Esophagus (tissue), 2 donors: ENCODE results near the gene LRRC66. TPM values are rescaled to one million over a fixed set of nuclear protein-coding genes. Genes with fewer than 3 reads are reported as not detected.
A peak's percentile ranks its signal among the peaks of the same experiment; 100 is the strongest.

Experiments used
- H3K27ac ChIP-seq, 2 donors: one replicate each; pipeline ENCODE4 v1.5.1; 2013; ENCODE audit warnings: low read depth in 2 of 2, mild to moderate bottlenecking in 2 of 2, inconsistent platforms in 1 of 2, low read length in 1 of 2, moderate library complexity in 1 of 2
- H3K27me3 ChIP-seq, 2 donors: one replicate each; pipeline ENCODE4 v1.6.1; 2013; ENCODE audit warnings: low read length in 2 of 2, control low read depth in 1 of 2, mild to moderate bottlenecking in 1 of 2; ENCODE audit not compliant: insufficient read depth in 2 of 2, control insufficient read depth in 1 of 2
- H3K36me3 ChIP-seq, 2 donors: one replicate each; pipeline ENCODE4 v1.6.1; 2013; ENCODE audit warnings: low read length in 1 of 2; ENCODE audit not compliant: control insufficient read depth in 2 of 2, insufficient read depth in 2 of 2
- H3K4me1 ChIP-seq, 2 donors: one replicate each; pipeline ENCODE4 v1.6.1; 2013; ENCODE audit warnings: low read length in 1 of 2; ENCODE audit not compliant: control insufficient read depth in 2 of 2, insufficient read depth in 2 of 2
- H3K4me3 ChIP-seq, 2 donors: one replicate each; pipeline ENCODE4 v1.5.1; 2013; ENCODE audit warnings: low read length in 2 of 2, mild to moderate bottlenecking in 2 of 2, low read depth in 1 of 2, moderate library complexity in 1 of 2
- H3K9me3 ChIP-seq, 2 donors: one replicate each; pipeline ENCODE4 v1.6.1; 2013; ENCODE audit warnings: mild to moderate bottlenecking in 2 of 2, low read depth in 1 of 2, low read length in 1 of 2, moderate library complexity in 1 of 2; ENCODE audit not compliant: control insufficient read depth in 2 of 2, insufficient read depth in 1 of 2
- WGBS, 2 donors: extraction: QIAGEN DNeasy Blood & Tissue Kit; methylation state at CpG; one replicate each; pipeline ENCODE4 v1.1.7; 2013; 5-methylcytosine and 5-hydroxymethylcytosine counted together
- polyA plus RNA-seq, 2 donors: library from polyadenylated mRNA; stranded (reverse); fragments of 200-250 nt; gene quantifications; one replicate each; pipeline ENCODE4 v1.2.3, GENCODE V29; 2013
- donor health status: healthy with polysubstance abuse.
- donor health status: Bipolar disorder and iron deficiency.

The LRRC66 gene
- polyA plus RNA-seq: under 1 TPM; 0.11 to 0.12 TPM

DNA sequence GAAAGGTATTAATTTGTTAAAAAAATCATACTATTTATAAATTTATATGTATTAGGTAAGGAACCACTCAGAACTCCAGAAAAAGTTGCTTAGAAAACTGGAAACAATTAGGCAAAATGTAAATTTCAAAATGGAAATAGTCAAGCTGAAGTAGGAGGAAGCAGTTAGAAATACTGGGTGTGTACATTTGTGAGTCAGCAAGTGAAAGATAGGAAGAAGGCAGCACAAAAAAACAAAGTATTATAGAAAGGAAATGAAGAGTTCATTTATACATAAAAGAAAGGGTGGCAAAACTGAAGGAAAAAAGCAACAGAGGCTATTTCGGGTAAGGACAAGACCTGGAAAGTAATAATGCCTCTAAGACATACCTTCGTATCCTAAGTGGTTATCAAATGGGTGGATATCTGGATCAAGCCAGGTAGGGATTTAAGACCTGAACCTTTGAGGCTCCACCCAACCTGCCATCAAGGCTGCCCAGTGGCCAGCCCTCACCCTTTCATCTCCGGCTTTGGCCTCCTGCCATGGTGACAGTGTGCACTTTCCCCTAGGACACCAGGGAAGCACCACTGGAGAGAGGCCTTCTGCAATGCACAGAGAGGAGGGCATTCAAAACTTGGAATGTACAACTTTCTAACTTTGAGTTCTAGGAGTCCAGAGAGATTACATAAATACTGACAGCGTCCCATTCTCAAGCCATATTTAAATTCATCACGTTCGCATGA, at the start of gene LRRC66:
LRRC66 (minus strand) TSS at position 428 of the 722 bp plus-strand sequence. CDS start 2,750 bp downstream, outside the sequence.
- H3K4me3 ChIP-seq: no peak within 1 kb of the TSS
- H3K36me3 ChIP-seq: peaks cover 0 to 2% of the 10 kb centered on the region in 2 donors
- H3K9me3 ChIP-seq: no peaks in the 10 kb centered on the region
- H3K27me3 ChIP-seq: no peaks in the 10 kb centered on the region
- WGBS, 2 donors: 79 to 83% methylated on average over 6 of the region's 6 CpGs
- no peaks in the 10 kb centered on the region for H3K4me1 ChIP-seq
- H3K27ac ChIP-seq: no peak within 1 kb of the TSS

- Histone ChIP-seq H3K9me3 (no peaks in the 10 kb centered on the region), H3K4me3 (no peak overlapping the region), H3K27ac (no peak overlapping the region), H3K36me3 (no peaks in the 10 kb centered on the region), H3K4me1 (no peaks in the 10 kb centered on the region), H3K27me3 (no peaks in the 10 kb centered on the region)
- WGBS, 2 donors: 77% methylated on average over 1 of the region's 1 CpG
Observed at GRCh38 chr4:52069571-52069970, 49.4 kb upstream of the LRRC66 start.

DNA sequence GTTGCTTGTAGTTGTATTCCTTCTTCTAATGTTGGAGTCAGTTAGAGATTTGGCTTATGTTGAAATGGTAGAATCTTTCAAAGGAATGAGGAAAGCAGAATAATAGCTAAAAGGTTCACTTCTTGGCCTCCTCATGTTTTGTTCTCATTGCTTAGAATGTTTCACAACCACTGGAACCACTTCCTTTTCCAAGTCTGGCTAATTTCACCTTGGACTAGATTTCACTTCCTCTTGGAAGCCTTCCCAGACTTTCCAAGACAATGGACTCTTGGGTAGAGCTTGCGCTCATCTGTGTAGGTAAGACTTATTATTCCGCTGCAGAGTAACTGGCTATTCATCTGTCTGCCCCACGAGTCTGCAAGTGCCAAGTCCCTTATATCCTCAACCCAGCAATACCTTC, 39.2 kb upstream of the LRRC66 start:
- no peaks in the 10 kb centered on the region for H3K9me3 ChIP-seq
- WGBS, 2 donors: 46 to 51% methylated on average over 3 of the region's 3 CpGs
- H3K27me3 ChIP-seq: no peaks in the 10 kb centered on the region
- no peaks in the 10 kb centered on the region for H3K36me3 ChIP-seq
- peak overlapping the region in 1 of 2 donors; percentile 31 for H3K27ac ChIP-seq
- H3K4me1 ChIP-seq: peaks cover 3 to 4% of the 10 kb centered on the region in 2 donors
- H3K4me3 ChIP-seq: no peak overlapping the region

DNA sequence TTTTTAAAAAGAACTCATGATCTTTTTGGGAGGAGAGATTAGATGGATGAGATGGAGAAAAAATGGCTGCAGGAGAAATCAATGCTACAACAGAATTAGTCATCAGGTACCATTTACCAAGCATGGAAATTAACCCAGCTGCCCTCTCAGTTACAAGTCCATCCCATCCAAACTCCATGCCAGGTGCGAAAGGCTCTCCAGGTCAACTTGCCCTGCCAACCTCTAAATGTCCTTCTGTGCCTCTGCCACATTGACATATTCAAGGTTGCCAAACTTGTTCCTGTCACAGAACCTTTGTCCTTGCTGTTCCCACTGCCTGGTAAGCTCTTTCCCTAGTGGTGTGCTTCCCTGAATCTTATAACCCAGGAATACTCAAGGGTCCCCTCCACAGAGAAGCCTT, 38.1 kb upstream of the LRRC66 start:
- WGBS, 2 donors: 88 to 98% methylated on average over 1 of the region's 1 CpG
- no peak overlapping the region for H3K27ac ChIP-seq
- no peaks in the 10 kb centered on the region for H3K9me3 ChIP-seq
- no peak overlapping the region for H3K4me3 ChIP-seq
- H3K4me1 ChIP-seq: peaks cover 3 to 4% of the 10 kb centered on the region in 2 donors
- no peaks in the 10 kb centered on the region for H3K27me3 ChIP-seq
- no peaks in the 10 kb centered on the region for H3K36me3 ChIP-seq

DNA sequence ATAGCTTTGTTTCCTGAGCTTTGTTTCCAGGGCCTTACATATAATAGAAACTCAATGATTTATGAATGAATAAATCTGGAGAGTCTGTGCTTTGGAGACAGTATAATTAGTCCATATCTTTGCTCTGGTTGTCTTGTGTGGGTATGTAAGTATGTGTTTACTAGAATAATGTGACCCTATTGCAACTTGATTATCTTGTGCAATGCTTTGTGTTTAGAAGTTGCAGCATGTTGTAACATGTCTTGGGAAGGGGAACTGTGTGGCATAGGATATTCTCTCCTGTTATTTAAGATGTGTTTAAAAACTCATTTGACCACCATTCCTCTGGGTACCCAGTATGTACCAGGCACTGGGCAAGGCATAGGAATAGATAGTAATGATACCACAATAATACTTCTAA, 37.0 kb upstream of the LRRC66 start:
- H3K9me3 ChIP-seq: no peaks in the 10 kb centered on the region
- H3K36me3 ChIP-seq: no peaks in the 10 kb centered on the region
- H3K27ac ChIP-seq: no peak overlapping the region
- H3K4me1 ChIP-seq: peaks cover 3 to 4% of the 10 kb centered on the region in 2 donors
- no peaks in the 10 kb centered on the region for H3K27me3 ChIP-seq
- no peak overlapping the region for H3K4me3 ChIP-seq

GRCh38 chr4:52054254-52054653, 34.1 kb upstream of the LRRC66 start:
- H3K27ac ChIP-seq: no peak overlapping the region
- H3K4me1 ChIP-seq: peaks cover 3 to 4% of the 10 kb centered on the region in 2 donors
- no peaks in the 10 kb centered on the region for H3K9me3 ChIP-seq
- WGBS, 2 donors: 90 to 96% methylated on average over 3 of the region's 3 CpGs
- H3K4me3 ChIP-seq: no peak overlapping the region
- no peaks in the 10 kb centered on the region for H3K36me3 ChIP-seq
- H3K27me3 ChIP-seq: no peaks in the 10 kb centered on the region

DNA sequence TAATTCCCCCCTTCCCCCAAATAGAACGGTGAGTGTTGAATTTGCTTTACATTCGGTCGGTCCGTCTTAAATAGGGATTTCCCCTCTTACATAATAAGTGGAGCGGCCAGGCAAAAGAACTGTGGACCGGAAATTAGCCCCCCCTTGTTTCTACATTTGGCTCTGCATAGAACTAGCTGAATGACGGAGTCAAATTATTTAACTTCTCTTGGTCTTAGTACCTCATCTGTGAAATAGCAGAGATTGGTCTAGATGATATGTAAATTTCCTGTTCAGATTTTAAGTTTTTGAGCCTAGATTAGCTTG, 32.3 kb upstream of the LRRC66 start:
- WGBS, 2 donors: 13 to 24% methylated on average over 7 of the region's 7 CpGs
- Histone ChIP-seq H3K4me3 (peak overlapping the region; percentile 66 to 84), H3K4me1 (no peaks in the 10 kb centered on the region), H3K9me3 (no peaks in the 10 kb centered on the region), H3K36me3 (no peaks in the 10 kb centered on the region), H3K27ac (no peak overlapping the region), H3K27me3 (no peaks in the 10 kb centered on the region)

GRCh38 chr4:52051615-52052474, 31.7 kb upstream of the LRRC66 start:
- no peaks in the 10 kb centered on the region for H3K4me1 ChIP-seq
- 4 to 7% methylated on average over 46 of the region's 46 CpGs for WGBS, 2 donors
- peak overlapping the region; percentile 66 to 84 for H3K4me3 ChIP-seq
- no peaks in the 10 kb centered on the region for H3K27me3 ChIP-seq
- H3K9me3 ChIP-seq: no peaks in the 10 kb centered on the region
- H3K36me3 ChIP-seq: no peaks in the 10 kb centered on the region
- H3K27ac ChIP-seq: peak overlapping the region; percentile 71 to 78

- no peaks in the 10 kb centered on the region for H3K27me3 ChIP-seq
- 2 to 3% methylated on average over 31 to 44 of the region's 44 CpGs for WGBS, 2 donors
- H3K4me1 ChIP-seq: no peaks in the 10 kb centered on the region
- H3K27ac ChIP-seq: peak within 1 kb of the TSS; percentile 71 to 78
- H3K9me3 ChIP-seq: no peaks in the 10 kb centered on the region
- H3K36me3 ChIP-seq: no peaks in the 10 kb centered on the region
- H3K4me3 ChIP-seq: peak within 1 kb of the TSS; percentile 66 to 84
Observed at GRCh38 chr4:52051213-52051614, 31.1 kb upstream of the LRRC66 start, which contains the start of gene SPATA18. Gene SPATA18, plus strand, starts transcription at chr4:52051304. Its CDS starts 401 bp downstream, at chr4:52051705.
